HG02798 (cell line): ENCODE results near the gene RHOU.
"Not testable (repeated sequence)": the region's sequence is repeated elsewhere in the genome, so short reads cannot be mapped to it uniquely, and the experiment has no call there.

Source experiments
- ATAC-seq: cut with Tn5 transposase; IDR thresholded peaks from one replicate; pipeline ENCODE4 v1.9.1; 2021; ENCODE audit warnings: mild to moderate bottlenecking; ENCODE audit not compliant: unreplicated experiment, poor library complexity

RHOU gene

GRCh38 chr1:228754646-228755268 lies 19.5 kb downstream of the RHOU start:
- no peak for ATAC-seq

DNA sequence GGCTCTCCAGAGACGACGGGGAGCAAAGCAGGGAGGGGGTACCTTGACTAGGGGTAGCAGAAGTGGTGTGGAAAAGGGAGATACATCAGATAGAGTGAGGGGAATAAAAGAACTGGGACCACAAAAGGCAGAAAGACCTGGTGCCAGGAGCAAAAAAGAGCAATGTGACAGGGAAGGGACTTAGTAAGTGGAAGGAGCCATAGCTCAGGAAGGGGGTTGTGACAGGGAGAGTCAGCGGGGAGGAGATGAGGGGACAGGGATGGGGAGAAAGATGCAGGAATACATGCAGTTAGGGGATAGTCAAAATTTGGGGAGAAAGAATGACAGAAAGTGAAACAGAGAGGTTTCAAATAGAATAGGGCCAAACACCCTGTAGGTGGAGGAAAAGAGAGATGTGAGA lies 20.5 kb downstream of the RHOU start:
- ATAC-seq = no peak

GRCh38 chr1:228756457-228756856 lies 21.2 kb downstream of the RHOU start:
- ATAC-seq = no peak

DNA sequence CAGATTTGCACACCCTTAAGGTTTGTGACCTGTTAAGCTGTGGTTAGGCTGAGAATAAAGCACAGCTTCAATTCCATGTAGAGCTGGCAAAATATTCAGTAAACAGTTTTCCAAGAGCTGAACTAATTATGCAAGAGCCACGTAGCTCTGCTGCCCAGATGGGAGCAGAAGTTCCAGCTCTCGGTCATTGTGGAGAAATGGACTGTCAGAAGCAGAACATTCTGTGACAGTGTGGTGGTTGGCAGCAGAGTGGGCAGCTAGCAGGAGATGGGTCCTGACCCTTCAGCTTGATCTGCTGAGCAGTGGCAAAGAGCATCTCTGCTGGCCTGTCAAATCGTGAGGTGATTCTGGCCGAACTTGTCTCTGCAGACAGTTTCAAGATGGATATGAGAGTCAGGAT lies 23.2 kb downstream of the RHOU start:
- no peak for ATAC-seq

DNA sequence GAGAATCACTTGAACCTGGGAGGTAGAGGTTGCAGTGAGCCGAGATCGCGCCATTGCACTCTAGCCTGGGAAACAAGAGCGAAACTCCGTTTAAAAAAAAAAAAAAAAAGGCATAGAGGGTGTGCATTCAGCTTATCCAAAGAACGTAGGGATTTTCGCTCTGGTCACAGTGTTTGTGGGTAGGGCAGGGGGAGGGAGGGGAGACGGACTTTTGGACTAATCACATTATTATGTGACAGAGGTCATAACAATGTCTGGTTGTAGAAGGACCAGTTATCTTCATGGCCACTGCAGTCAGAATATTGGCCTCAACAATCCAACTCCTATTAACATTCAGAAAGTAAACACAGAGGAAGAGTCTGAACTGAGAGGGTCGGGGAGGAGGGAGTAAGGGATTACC lies 25.7 kb downstream of the RHOU start:
- ATAC-seq = no peak

GRCh38 chr1:228763561-228763960 lies 28.3 kb downstream of the RHOU start:
- no peak for ATAC-seq

GRCh38 chr1:228765168-228765946 lies 30.1 kb downstream of the RHOU start:
- ATAC-seq = no peak

DNA sequence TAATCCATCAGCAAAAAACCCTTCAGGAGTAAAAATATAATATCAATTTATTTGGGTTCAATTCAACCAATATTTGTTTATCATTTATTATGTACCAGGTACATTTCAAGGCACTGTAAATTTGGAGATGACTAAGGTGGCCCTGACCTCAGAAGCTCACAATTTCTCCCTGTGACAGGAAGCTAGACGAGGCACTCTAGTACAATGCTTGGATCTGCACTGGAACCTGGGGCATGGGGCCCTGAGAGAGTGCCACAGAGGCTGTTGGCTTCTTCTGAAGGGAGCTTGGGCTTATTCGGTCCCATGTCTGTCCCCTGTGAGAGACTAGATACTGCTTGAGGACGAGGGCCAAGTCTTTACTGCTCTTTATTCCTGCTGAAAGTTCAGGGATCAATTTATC lies 31.5 kb downstream of the RHOU start:
- ATAC-seq = no peak

DNA sequence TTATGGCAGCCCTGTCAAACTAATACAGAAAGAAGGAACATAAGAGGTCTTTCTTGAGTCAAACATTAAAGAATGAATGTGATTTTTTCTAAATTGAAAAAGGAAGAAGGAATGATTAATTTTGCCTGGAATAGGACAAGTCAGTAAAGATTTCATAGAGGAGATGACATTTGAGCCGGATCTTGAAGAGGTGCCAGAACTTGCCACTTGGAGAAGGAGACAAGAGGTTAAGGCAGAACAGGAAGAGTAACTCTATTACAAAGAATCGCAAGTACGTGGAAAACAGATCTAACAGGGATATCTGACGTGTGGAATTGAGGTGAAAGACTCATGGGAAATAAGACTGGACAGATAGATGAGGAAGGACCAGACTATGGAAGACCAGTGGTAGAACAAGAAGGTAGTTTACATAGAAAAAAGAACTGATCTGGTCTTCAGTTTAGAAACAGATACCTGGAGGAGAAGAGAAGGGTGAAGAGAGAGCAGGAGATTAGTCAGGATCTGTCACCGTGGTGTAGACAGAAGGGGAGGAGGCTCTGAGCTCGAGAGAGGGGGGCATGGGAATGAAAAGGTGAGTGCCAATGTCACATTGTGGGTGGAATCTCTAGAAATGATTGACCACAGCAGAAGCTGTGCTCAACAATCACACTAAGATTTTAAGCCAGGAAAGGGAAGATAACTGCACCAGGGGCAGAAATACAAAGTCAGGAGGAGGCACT lies 32.5 kb downstream of the RHOU start:
- ATAC-seq = no peak

DNA sequence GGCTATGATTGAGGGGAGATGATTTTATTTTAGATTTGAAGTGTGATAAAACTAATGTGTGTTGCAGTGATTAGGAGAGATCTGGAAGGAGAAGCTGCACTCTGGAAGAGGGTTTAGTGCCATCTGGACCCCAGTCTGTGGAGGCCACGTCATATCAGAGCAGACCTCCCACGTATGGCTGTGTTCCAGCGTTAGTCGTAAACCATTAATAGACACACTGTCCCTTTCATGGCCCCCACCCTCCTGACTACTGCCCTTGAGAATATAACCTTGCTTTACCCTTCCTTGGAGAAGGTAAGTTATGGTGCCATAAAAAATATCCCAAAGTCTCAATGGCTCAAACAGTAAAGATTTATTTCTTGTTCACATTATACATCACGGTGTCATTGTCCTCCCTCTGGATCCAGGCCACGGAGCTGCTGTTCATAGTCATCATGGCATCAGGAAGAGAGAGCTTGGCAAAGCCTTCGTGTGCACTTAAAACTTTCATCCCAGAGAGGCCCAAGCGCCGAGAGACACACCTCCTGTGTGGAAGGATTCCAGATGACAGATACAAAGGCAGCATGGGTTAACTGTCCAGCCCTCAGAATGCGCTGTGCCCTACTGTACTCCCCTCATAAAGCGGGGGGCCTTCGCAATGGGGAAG lies 33.2 kb downstream of the RHOU start:
- ATAC-seq = no peak

DNA sequence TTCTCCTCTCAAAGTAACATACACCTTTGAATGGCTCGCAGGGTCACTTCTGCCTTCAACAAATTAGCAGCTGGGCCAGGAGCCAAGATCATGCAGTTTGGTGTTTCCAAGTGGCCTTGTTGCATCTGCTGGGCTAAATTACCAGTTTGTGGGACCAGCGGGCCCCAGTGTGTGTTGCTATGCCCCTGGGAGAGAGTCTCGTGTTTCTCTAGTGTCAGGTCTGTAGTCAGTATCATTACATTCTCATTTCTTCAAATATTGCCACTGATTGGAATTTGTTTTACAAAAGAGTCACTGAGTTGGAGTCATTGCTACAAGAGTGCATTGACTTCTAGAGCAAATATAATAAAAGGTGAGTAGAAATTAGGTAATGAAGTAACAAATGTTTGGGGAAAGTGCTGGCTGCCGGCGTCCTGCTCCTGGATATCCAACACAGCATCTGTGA lies 35.5 kb downstream of the RHOU start:
- no peak for ATAC-seq

- no peak for ATAC-seq
Observed at GRCh38 chr1:228772516-228773212, 37.4 kb downstream of the RHOU start.

DNA sequence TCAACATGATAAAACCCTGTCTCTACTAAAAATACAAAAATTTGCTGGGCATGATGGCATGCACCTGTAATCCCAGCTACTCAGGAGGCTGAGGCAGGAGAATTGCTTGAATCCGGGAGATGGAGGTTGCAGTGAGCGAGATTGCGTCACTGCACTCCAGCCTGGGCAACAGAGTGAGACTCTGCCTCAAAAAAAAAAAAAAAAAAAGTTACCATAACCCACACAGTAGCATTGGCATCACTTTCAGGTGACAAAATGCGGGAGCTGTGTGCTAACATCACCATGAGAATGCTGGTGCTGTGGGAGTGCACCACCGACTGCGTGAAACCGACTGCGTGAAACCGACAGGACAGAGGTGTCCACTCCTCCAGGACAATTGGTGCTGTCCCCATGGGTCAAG lies 40.7 kb downstream of the RHOU start:
- not testable (repeated sequence) for ATAC-seq

DNA sequence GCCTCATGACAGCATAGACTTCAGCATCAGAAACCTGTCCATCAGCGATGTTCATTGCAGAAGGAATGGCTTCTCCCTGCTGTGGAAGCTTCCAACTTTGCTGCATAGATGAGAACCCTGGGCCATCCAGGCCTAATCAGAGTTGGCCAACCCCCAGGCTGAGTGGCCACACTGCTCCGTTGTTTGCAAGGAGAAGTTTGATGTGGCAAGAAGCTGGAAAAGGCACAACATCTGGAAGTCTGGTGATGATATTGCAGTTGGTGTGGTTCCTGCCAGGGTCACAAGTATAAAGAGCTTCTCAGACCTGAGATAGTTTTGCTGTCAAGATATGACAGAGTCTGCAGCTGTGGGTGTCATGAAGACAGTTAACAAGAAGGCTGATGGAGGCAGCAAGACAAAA lies 41.2 kb downstream of the RHOU start:
- no peak for ATAC-seq

DNA sequence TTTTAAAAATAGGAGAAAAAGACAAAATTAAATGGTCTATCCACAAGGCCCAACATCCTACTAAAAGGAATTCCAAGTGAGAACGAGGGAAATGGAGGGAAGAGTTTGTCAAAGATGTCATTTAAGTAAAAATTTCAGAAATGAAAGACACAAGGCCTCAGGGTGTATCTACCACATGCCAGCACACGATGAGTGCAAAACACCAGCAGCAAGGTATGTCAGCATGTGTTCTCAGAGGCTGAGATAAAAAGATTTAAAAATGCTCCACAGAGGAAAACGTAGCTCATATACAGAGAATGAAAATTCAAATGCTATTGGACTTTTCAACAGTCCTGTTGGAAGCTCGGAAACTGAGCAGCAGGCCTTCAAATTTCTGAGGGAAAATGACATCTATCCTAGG lies 42.0 kb downstream of the RHOU start:
- no peak for ATAC-seq

GRCh38 chr1:228778026-228778425 lies 42.7 kb downstream of the RHOU start:
- no peak for ATAC-seq

DNA sequence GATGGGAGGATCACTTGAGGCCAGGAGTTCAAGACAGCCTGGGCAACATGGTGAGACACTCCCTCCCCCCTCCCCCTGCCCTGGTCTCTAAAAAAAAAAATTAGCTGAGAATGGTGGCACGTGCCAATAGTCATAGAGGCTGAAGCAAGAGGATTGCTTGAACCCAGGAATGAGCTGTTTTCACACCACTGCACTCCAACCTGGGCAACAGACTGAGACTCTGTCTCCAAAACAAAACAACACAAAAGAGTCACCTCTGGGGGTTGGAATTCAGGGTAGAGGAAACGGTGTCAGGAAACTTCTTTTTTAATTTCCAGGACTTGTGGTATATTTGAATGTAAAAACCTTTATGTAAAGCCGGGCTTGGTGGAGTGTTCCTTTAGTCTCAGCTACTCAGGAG lies 43.2 kb downstream of the RHOU start:
- no peak for ATAC-seq

DNA sequence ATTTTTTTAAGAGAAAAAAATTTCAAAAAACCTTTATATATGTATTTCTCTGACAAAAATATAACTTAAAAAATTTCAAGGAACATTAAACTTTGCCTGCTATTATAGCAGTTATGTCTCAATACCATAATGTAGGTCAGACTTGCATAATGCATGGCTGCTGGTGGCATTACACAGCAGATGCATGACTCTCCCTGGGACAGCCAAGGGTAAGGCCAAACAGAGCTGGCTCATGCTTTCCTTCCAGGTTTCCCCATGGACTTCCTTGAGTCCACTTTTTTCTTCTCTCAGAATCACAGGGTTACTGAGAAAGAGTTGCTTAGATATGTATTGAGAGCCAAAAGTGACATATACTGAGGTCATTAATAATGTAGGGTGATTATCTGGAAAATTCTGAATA lies 43.7 kb downstream of the RHOU start:
- ATAC-seq = no peak

- no peak for ATAC-seq
Observed at GRCh38 chr1:228781161-228781808, 46.0 kb downstream of the RHOU start.
